Stimulated activated CD8-positive, alpha-beta memory T cell treated with anti-CD3 and anti-CD28 coated beads, Interleukin-4, amount 100 ng/mL, for 1 hour (primary cell): Measurements from ENCODE around the gene ARHGEF28.

ENCODE experiments used
- DNase-seq, 2 donors: peaks; one replicate each; pipeline ENCODE4 v3.0.0-alpha.2; 2020; ENCODE audit warnings: low read depth in 2 of 2, low spot score in 1 of 2

Gene ARHGEF28

GRCh38 chr5:73958037-73958436, 332.0 kb downstream of the ARHGEF28 start:
- no peak for DNase-seq

DNA sequence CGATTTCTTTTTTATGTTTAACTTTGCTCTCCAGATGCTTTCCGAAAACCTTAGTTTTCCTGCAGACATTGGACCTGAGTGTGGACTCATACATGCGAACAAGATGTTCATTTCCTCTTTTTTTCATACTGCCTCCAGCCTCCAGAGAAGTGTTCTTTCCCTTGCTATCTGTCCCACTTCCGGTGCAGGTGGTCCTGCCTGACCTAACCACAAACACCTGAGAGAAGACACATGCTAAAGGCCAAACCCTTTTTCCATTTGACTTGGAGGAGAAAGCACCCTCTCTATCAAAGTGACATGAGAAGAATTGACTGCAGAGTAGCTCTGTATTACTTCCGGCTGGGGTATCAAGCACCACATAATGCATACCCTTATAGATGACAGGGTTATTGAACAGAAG, 334.0 kb downstream of the ARHGEF28 start:
- DNase-seq = no peak

- no peak for DNase-seq
Measured at GRCh38 chr5:73960426-73960825, 334.4 kb downstream of the ARHGEF28 start.

DNA sequence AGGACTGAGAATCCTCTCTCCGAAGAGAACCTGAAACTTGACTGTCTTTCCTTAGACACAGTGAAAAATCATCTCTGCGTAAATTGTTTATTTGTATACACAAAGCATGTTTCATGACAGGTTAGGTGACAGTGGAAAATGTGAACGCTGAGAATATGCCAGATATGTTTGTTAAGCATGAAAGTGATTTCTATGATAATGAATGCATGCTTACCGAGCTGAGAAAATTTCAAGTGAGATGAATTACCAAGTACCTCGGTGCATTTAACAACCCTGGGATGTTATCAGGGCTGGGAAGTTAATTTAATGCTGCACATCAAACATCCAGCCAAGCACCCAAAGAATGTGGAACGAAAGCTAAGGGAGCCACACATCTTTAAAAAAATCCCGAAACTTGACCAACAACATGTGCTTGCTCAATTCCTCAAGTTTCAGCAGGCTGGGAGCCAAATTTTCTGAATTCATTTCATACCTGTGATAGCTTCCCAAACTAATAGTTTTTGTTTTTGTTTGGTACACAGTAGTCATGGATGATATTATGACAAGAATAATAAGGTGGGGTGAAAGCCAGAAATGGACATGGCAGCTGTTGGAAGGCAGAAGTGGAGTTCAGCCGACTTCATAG, 336.9 kb downstream of the ARHGEF28 start:
- no peak for DNase-seq

- DNase-seq = no peak
Measured at GRCh38 chr5:73964352-73964865, 338.4 kb downstream of the ARHGEF28 start.

DNA sequence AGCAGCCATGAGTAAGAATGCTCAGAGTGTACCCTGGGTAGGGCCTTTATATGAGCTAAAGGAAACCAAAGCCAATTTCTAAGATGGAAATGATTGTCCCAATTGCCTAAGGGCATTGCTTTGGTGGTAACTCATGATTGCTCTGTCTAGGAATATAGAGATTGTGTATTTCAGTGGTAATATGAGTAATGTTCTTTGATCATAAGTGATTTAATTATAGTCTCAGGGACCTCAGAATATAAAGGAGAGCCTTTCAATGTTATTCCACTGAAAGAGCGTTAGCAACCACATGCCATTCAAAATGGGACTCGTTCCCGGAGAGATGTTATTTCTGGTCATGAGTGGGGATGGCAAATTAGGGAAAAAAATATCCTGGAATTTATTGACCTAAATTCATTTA, 340.5 kb downstream of the ARHGEF28 start:
- no peak for DNase-seq

- no peak for DNase-seq
Measured at GRCh38 chr5:73967347-73967746, 341.4 kb downstream of the ARHGEF28 start.

DNA sequence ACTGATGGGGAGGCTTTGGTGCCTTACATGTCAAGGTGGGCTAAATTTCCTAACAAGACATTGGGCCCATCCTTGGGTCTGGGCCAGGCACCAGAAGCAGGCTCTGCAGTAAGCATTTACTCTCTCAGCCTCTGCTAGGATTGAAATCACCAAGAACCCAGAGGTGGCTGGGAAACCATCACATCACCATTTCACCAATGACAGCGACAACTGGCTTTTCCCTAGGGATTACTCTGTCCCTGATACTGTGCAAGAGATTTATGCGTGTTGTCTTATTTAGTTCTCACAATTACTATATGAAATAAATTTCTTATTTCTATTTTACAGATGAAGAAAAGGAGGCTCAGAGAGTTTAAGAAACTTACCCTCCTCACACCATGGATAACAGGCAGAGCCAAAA, 342.2 kb downstream of the ARHGEF28 start:
- no peak for DNase-seq

GRCh38 chr5:73968729-73969128, 342.7 kb downstream of the ARHGEF28 start:
- DNase-seq = no peak

- DNase-seq = no peak
Measured at GRCh38 chr5:73969195-73970036, 343.4 kb downstream of the ARHGEF28 start.

- DNase-seq = no peak
Measured at GRCh38 chr5:73971326-73971725, 345.3 kb downstream of the ARHGEF28 start.

GRCh38 chr5:73973135-73973534, 347.1 kb downstream of the ARHGEF28 start:
- no peak for DNase-seq

DNA sequence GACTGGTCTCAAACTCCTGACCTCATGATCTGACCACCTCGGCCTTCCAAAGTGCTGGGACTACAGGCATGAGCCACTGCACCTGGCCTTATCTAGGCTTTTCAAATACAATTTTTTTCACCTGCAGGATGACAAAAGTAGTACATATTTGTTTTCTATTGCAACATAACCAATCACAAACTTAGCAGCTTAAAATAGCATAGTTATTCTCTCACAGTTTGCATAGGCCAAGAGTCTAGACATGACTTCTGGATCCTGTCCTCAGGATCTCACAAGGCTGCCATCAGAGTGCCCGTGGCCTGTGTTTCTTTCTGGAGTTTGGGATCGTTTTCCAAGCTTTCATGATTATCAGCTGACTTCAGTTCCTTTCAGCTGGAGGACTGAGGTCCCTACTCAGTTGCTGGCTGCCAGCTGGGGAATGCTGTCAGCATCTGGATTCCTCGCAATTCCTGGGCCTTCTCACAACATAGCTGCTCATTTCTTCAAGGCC, 348.9 kb downstream of the ARHGEF28 start:
- no peak for DNase-seq

- DNase-seq = no peak
Measured at GRCh38 chr5:73975845-73976244, 349.8 kb downstream of the ARHGEF28 start.

DNA sequence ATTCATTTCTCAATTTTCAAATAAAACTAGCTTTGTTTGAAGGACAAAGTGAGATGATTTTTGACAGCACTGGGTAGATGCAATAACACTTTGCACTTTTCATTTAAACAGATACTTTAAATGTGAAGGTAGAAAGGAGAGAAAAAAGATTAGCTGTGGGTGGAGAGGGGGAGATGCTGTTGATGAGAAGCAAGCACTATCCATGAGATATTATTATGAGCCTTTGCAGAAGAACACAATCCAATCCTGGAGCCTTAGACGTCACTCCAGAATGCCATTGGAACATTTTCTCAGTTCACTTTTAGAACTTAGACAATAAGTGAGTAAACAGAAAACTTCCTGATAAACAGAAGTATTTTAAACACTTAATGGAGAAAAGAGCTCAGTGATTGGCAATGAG, 351.1 kb downstream of the ARHGEF28 start:
- no peak for DNase-seq

- DNase-seq = no peak
Measured at GRCh38 chr5:73979321-73979720, 353.3 kb downstream of the ARHGEF28 start.

DNA sequence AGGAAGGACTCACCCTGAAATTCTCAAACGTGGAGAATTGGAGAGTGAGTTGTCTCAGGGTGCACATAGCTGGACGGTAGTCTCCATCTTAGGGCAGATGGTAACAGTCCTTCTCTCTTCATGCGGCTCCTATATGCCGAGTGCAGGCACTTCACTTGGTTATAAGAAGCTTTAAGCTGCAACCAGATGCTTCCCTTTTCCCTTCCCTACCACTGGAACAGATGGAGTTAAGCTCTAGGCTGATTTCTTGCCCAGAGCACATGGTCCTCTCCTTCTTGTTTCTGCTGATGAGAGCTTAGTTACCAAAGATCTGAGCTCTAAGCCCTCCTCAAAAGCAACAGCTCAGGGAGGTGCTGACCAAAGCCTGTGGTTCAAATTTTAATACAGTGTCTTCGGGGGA, 355.7 kb downstream of the ARHGEF28 start:
- no peak for DNase-seq

- DNase-seq = no peak
Measured at GRCh38 chr5:73983644-73984043, 357.6 kb downstream of the ARHGEF28 start.

- DNase-seq = no peak
Measured at GRCh38 chr5:73985145-73985544, 359.1 kb downstream of the ARHGEF28 start.

GRCh38 chr5:73986729-73987128, 360.7 kb downstream of the ARHGEF28 start:
- DNase-seq = no peak

DNA sequence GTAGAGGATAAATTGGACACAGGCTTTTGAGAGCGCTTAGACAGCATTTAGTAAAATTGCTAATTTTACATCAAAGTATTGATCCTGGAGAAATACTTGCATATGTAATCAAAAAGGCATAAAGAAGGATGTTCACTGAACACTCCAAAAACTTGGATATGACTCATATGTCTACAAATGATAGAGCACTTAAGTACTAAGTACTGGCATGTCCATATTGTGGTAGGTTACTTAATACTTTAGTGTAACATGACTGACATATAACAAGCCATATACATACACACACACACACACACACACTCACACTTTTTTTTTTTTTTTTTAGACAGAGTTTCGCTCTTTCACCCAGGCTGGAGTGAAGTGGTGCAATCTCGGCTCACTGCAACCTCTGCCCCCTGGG, 361.9 kb downstream of the ARHGEF28 start:
- no peak for DNase-seq

DNA sequence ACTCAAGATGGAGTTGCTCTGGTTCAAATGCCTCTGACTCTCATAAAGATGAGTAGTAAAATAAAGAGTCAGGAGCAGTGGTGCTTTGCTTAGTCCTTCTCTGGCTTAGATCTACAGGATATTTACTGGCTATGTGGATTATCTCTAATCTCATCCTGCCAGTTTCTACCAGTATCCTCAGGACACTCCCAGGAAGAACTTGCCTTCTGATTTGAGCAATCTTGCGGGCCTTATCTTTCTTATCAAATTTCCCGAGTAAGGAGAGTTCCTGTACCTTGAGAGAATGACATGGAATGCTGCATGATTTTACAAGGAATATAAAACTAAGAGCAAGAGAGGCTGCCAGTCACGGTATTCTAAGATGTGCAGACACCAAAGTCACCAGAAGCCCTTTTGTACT, 364.0 kb downstream of the ARHGEF28 start:
- DNase-seq = no peak
